Tibial nerve (tissue), 4 donors: Measurements from ENCODE around the gene SHQ1.

Experiments
- EP300 ChIP-seq, 2 donors: sonication (generic); formaldehyde crosslinking; IDR thresholded peaks; one replicate each; pipeline ENCODE4 v1.6.1; 2017; ENCODE audit warnings: antibody characterized with exemption in 2 of 2, mild to moderate bottlenecking in 1 of 2
- TF ChIP-seq, protein P1 (sequence below), 5 experiments: fragments of 200-600 bp in 3 of 5; fragments of 450-650 bp in 2 of 5; sonication (generic) in 3 of 5; IDR thresholded peaks; one replicate each; pipeline ENCODE4 v1.5.1; 2016 to 2019; ENCODE audit warnings: antibody characterized with exemption in 5 of 5, mild to moderate bottlenecking in 3 of 5, moderate library complexity in 2 of 5

- TF ChIP-seq, protein P1, sequence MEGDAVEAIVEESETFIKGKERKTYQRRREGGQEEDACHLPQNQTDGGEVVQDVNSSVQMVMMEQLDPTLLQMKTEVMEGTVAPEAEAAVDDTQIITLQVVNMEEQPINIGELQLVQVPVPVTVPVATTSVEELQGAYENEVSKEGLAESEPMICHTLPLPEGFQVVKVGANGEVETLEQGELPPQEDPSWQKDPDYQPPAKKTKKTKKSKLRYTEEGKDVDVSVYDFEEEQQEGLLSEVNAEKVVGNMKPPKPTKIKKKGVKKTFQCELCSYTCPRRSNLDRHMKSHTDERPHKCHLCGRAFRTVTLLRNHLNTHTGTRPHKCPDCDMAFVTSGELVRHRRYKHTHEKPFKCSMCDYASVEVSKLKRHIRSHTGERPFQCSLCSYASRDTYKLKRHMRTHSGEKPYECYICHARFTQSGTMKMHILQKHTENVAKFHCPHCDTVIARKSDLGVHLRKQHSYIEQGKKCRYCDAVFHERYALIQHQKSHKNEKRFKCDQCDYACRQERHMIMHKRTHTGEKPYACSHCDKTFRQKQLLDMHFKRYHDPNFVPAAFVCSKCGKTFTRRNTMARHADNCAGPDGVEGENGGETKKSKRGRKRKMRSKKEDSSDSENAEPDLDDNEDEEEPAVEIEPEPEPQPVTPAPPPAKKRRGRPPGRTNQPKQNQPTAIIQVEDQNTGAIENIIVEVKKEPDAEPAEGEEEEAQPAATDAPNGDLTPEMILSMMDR (IDR thresholded peaks at IDR 0.05), result no peak
- no peak for TF ChIP-seq EP300 (IDR thresholded peaks at IDR 0.05)
Measured at GRCh38 chr3:72768481-72768880, 79.8 kb downstream of the SHQ1 start.
